Activated CD8-positive, alpha-beta memory T cell treated with anti-CD3 and anti-CD28 coated beads for 48 hours (primary cell): ENCODE measurements around the gene SYT17.

Source experiments
- DNase-seq, 3 experiments: peaks; one replicate each; pipeline ENCODE4 v3.0.0-alpha.2; 2020; ENCODE audit warnings: low read depth in 2 of 3, low spot score in 2 of 3

Gene SYT17

GRCh38 chr16:19210968-19211367, 42.9 kb downstream of the SYT17 start:
- no peak for DNase-seq

- no peak for DNase-seq
Measured at GRCh38 chr16:19212059-19212458, 44.0 kb downstream of the SYT17 start.

- DNase-seq = no peak
Measured at GRCh38 chr16:19213885-19214284, 45.8 kb downstream of the SYT17 start.

DNA sequence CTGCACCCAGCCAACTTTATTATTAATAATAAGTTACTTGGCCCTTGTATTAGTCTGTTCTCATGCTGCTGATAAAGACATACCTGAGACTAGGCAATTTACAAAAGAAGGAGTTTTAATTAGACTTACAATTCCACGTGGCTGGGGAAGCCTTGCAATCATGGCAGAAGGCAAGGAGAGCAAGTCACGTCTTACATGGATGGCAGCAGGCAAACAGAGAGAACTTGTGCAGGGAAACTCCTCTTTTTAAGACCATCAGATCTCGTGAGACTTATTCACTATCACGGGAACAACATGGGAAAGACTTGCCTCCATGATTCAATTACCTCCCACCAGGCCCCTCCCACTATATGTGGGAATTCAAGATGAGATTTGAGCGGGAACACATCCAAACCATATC, 47.7 kb downstream of the SYT17 start:
- no peak for DNase-seq

DNA sequence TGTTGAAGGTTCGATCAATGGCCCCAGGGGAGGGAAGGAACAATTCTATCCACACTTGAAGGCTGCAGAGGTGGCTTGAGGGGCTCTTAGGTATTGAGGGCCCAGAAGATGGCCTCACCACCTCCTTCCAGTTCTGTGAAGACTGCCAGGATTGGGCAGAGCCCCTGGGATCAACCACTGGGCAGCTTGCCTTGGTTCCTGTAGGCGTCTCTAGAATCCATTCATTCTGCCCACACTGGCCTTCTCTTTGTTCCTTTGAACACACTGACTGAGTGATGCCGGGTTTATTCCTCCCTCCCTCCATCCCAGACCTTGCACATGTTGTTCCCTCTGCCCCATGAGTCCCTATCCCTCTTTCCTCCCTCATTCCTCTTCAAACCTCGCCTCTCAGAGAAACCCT, 50.5 kb downstream of the SYT17 start:
- no peak for DNase-seq

GRCh38 chr16:19219836-19220235, 51.8 kb downstream of the SYT17 start:
- DNase-seq = no peak

DNA sequence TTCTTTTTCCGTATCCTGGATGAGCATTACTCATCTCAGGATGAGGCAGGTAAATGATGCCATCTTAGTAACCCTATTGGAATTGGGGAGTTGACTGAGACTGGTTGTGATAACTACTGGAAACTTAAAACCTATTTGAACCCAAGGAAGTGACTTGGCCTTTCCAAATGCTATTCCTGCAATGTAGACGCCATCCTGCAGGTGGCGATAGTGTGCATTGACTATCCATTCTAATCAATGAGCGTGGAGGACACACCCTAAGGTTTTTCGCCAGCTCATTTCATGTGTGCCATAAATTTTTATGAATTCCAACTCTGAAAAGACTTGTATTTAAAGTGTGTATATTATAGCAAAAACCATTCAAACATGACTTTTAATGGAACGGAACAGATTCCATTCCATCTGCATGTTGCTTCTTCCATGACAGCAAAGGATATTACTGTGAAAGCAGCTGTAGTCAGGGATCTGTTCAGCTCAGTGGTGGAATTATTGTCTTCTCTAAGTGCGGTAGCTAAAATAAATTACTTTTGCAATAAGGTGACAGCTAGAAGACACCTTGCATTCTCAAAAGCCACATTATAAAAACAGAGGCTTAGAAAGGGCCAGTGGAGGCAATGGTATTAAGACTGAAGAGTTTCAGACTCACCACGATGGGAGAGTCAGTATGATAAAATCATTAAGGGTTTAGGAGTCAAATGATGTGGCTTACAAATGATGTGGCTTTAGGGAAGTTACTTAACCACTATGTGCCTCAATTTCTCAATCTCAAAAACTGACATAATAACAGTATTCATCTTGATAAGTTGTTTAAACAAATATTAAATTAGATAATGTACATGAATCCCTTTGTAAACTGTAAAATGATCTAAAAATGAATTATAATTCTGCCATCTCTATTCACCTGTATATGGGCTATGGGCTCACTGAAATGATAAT, 55.5 kb downstream of the SYT17 start:
- DNase-seq = peak; percentile 3 to 42 (median 14)

DNA sequence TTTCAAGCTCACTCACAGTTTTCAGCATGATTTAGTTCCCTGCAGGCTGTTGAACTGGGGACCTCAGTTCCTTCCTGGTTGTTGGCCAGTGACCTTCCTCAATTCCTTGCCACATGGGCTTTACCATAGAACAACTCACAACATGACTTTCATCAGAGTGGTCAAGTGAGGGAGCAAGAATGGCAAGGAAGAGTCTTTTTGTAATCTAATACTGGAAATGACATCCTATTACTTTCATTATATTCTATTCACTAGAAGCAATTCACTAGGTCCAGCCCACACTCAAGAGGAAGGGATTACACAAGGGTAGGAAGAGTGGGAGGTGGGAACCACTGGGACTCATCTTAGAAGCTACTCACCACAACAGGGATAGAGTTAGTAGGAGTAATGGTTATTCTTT, 57.6 kb downstream of the SYT17 start:
- DNase-seq = no peak

DNA sequence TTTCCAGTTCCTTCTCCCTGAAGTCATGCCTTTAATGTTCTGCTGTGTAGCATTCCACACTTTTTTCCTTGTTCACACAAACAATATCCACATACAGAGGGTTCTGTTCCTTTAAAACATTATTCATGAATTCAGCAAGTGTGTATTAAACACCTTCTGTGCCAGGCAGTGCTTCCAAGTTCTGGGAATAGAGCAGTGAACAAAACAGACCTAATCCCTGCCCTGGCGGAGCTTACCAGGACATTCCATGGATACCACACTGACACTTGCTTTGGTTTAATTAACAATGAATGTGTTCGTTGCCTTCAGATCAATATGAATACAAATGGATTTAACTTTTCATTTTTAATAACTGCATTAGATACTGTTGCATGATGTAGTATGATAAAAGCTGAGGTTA, 59.6 kb downstream of the SYT17 start:
- no peak for DNase-seq

- DNase-seq = no peak
Measured at GRCh38 chr16:19228052-19228451, 60.0 kb downstream of the SYT17 start.

DNA sequence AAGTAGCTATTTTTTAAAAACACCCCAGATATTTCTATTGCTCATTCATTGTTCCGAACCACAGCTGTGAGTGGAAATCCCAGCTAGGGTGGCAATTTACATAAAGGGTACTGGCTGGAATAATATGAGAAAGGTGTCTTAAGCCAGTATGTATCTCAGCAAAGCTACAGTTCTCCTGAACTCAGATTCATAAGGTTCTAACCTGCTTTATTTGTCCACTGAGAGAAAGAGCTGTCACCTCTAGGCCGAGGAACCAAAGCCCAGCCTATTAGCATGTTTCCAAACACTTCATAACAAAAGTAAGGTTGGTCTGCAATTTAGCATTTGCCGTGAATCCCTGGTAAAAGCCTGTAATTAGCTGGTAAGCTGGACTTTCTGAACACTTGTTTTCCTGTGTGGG, 60.5 kb downstream of the SYT17 start:
- no peak for DNase-seq

DNA sequence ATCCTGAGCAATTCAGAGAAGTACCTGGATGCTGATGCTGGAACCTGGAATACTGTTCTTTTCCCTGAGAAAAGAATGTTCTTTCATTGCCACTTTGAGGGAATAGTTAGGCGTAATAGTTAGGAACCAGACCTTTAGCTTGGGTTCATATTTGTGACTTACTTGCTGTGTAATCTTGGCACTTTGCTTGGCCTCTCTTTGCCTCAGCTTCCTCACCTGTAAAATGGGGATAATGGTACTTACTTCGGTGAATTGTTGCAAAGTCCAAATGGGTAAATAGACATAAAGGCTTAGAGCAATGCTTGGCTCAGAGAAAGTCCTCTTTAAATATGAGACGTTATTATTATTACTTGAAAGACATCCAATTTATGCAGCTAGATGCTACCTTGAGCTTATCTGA, 62.5 kb downstream of the SYT17 start:
- DNase-seq = no peak

GRCh38 chr16:19231881-19232280, 63.8 kb downstream of the SYT17 start:
- no peak for DNase-seq

DNA sequence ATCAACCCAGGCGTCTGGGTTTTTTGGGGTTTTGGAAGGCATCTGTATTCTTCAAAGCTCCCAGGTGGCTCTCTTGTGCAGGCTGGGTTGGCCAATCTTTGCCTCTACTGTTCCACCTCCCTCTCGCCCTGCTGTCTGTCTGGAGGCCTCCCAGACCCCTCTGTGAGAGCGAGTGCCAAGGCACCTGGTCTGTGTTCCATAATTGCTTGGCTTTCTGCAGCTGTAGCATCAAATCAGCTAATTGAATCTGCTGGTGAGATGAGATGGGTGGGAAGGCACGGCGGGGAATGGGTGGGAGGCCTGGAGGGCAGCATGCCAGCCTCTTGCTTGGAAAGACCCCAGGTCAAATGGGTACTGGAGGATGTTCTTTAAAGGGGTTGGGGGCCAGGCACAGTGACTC, 64.9 kb downstream of the SYT17 start:
- DNase-seq = no peak

GRCh38 chr16:19235478-19235877, 67.4 kb downstream of the SYT17 start:
- DNase-seq = no peak

DNA sequence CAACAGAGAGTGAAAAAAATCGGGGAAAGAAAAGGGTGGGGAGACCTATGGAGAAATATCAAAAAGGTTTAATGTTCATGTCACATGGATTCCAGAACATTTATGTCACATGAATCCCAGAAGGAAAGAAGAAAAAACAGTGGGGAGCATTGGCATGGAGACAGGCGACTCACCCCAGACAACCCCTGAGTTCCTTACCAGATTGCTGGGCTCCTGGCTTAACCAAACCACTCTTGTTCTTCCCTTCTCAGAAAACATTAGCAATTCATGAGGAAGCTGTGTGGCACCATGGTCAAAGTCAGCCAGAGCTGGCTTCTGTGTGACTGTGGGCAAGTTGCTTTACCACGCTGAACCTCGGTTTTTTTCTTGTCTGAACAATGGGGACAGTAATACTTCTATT, 67.8 kb downstream of the SYT17 start:
- DNase-seq = no peak

DNA sequence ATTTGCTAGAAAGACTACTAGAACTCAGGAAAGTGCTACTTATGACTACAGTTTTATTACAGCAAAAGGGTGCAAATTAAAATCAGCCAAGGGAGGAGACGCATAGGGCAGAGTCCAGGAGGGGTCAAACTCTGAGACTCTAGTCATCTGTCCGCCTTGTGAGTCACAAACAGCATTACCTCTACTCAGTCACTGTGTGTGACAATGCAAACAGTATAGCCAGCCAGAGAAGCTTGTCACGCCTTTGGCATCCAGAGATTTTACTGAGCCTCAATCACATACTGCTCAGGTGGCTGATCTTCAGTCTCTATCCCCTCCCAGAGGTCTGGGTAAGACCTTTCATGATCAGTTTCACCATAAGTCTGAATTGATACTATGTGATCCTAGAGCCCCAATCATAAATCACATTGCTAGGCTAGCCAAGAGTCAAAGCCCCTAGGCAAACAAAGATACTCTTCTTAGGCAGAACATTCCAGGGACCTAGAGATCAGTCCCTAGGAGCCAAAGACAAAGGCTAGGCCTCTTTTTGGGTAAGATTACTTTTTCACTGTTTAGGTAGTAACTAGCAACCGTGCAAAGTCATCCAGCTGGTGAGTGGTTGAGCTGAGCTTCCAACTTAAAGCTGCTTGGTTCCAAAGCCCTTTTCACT, 68.6 kb downstream of the SYT17 start:
- DNase-seq = no peak

- DNase-seq = no peak
Measured at GRCh38 chr16:19238406-19238805, 70.4 kb downstream of the SYT17 start.

DNA sequence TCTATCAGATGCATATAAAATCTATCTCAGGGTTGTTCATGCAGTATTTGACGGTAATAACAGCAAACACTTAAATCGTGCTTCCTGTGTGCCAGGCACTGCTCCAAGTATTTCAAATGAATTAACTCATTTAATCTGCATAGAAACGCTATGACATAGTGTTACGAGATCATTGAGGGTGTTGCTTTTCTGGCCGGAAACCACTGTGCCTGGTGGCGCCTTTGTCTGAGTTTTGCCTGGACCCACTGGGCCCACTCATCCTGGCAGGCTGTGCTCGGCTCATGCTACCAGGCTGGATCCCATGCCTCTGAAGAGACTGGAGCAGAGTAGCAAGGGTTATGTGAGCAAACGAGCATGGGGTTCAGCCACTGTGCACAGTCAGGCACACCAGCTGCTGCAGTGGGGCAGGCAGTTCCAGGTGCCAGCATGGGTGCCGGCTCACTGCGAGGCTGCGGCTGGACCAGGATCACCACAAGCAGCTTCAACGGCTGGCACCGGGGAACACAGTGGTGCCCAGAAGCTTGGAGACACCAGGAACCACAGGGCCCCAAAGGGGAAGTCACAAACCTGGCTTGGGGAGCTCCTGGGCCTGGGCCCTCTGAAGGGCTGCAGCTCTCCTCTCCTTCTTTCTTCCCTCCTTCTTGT, 71.6 kb downstream of the SYT17 start:
- DNase-seq = no peak

DNA sequence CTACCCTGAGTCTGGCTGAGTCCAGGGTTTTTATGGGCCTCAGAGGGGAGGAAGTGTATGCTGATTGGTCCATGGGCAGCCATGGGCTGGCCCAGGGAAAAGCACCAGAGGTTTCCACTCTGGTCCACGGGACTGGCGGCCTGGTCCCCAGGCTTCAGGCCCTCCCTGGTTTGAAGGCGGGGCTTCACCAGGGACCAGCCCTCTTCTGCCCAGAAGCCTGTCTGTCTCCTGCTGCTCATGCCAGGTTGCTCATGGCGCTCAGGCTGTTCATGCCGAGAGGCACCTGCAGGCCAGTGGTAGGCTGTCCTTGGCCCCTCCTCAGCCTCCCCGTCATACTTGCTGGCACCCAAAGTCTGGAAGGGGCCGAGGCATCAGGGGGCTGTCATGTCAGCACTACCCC, 72.5 kb downstream of the SYT17 start:
- no peak for DNase-seq

GRCh38 chr16:19241512-19241911, 73.5 kb downstream of the SYT17 start:
- no peak for DNase-seq

DNA sequence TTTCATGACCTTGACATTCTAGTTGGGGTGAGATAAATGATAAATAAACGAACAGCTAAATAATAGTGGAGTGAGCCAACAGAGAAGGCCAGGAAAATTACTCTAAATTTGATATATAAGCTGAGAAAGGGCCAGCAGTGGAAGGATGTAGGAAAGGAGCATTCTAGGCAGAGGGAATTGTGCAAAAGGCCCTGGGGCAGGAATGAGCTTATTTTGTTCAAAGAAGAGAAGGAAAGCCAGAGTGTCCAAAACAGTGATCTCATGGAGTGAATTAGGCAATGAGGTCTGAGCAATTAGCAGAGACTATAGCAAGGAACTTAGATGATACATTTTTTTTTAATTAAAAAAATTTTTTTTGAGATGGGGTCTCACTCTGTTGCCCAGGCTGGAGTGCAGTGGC, 74.1 kb downstream of the SYT17 start:
- DNase-seq = no peak
